HEK293T (cell line): ENCODE data around the gene KLK13.

Experiments used
- ARNT ChIP-seq: fragments of 450-650 bp; IDR thresholded peaks from 2 replicates; pipeline ENCODE4 v1.6.1; 2017; ENCODE audit warnings: mild to moderate bottlenecking
- BHLHE40 ChIP-seq: fragments of 450-650 bp; IDR thresholded peaks from 2 replicates; pipeline ENCODE4 v1.6.1; 2016; ENCODE audit warnings: mild to moderate bottlenecking, moderate library complexity, borderline replicate concordance
- ELF4 ChIP-seq: fragments of 450-650 bp; IDR thresholded peaks from 2 replicates; pipeline ENCODE4 v1.6.1; 2017; ENCODE audit warnings: antibody characterized with exemption
- FOXA1 ChIP-seq: fragments of 450-650 bp; IDR thresholded peaks from 2 replicates; pipeline ENCODE4 v1.6.1; 2016; ENCODE audit warnings: mild to moderate bottlenecking
- FOXK2 ChIP-seq: fragments of 450-650 bp; IDR thresholded peaks from 2 replicates; pipeline ENCODE4 v1.6.1; 2016; ENCODE audit warnings: mild to moderate bottlenecking
- FOXM1 ChIP-seq: fragments of 450-650 bp; IDR thresholded peaks from 2 replicates; pipeline ENCODE4 v1.6.1; 2017; ENCODE audit warnings: mild to moderate bottlenecking, borderline replicate concordance
- L3MBTL2 ChIP-seq: fragments of 450-650 bp; conservative IDR thresholded peaks from 2 replicates; pipeline ENCODE4 v1.6.1; 2016; ENCODE audit warnings: mild to moderate bottlenecking
- LEF1 ChIP-seq: fragments of 450-650 bp; IDR thresholded peaks from 2 replicates; pipeline ENCODE4 v1.6.1; 2017; ENCODE audit warnings: mild to moderate bottlenecking, borderline replicate concordance
- PKNOX1 ChIP-seq: fragments of 450-650 bp; IDR thresholded peaks from 2 replicates; pipeline ENCODE4 v1.6.1; 2016
- SP1 ChIP-seq: fragments of 450-650 bp; IDR thresholded peaks from 2 replicates; pipeline ENCODE4 v1.6.1; 2017
- TARDBP ChIP-seq: fragments of 450-650 bp; IDR thresholded peaks from 2 replicates; pipeline ENCODE4 v1.6.1; 2016
- ZNF384 ChIP-seq: fragments of 450-650 bp; IDR thresholded peaks from 2 replicates; pipeline ENCODE4 v1.6.1; 2016

GRCh38 chr19:51040151-51040550, 24.7 kb downstream of the KLK13 start:
- no peak for TF ChIP-seq LEF1
- no peak for TF ChIP-seq SP1
- TF ChIP-seq FOXA1, result no peak
- no peak for TF ChIP-seq FOXK2
- no peak for TF ChIP-seq ZNF384
- no peak for TF ChIP-seq ELF4
- no peak for TF ChIP-seq L3MBTL2
- TF ChIP-seq TARDBP, result no peak
- TF ChIP-seq PKNOX1, result no peak
- no peak for TF ChIP-seq ARNT
- TF ChIP-seq FOXM1, result no peak
- TF ChIP-seq BHLHE40, result no peak
